ELR (cell line): ENCODE data around the gene ASPG.
A peak's percentile ranks its signal among the peaks of the same experiment; 100 is the strongest.

Experiments
- DNase-seq: peaks from one replicate; pipeline ENCODE4 v3.0.0-alpha.2; 2015; ENCODE audit warnings: low read depth

The ASPG gene

GRCh38 chr14:104075530-104076151 lies 9.9 kb upstream of the ASPG start:
- peak; percentile 33 for DNase-seq

GRCh38 chr14:104076743-104077142 lies 8.8 kb upstream of the ASPG start:
- DNase-seq, result no peak

GRCh38 chr14:104078031-104078455 lies 7.5 kb upstream of the ASPG start:
- peak; percentile 91 for DNase-seq

- DNase-seq, result no peak
Observed at GRCh38 chr14:104080376-104081260, 4.9 kb upstream of the ASPG start.

- no peak for DNase-seq
Observed at GRCh38 chr14:104081261-104081835, 4.2 kb upstream of the ASPG start.

- no peak for DNase-seq
Observed at GRCh38 chr14:104081951-104082464, 3.5 kb upstream of the ASPG start.

- DNase-seq, result no peak
Observed at GRCh38 chr14:104082807-104083206, 2.7 kb upstream of the ASPG start.

- no peak for DNase-seq
Observed at GRCh38 chr14:104084251-104085002, 1.1 kb upstream of the ASPG start.

GRCh38 chr14:104085889-104086201 lies 345 bp downstream of the ASPG start:
- DNase-seq, result no peak

GRCh38 chr14:104086210-104086660 lies 735 bp downstream of the ASPG start:
- no peak for DNase-seq

- no peak for DNase-seq
Observed at GRCh38 chr14:104086661-104087461, 1.4 kb downstream of the ASPG start.

GRCh38 chr14:104087505-104087904 lies 2.0 kb downstream of the ASPG start:
- no peak for DNase-seq

- no peak for DNase-seq
Observed at GRCh38 chr14:104087981-104088850, 2.7 kb downstream of the ASPG start.

- DNase-seq, result no peak
Observed at GRCh38 chr14:104090071-104090748, 4.7 kb downstream of the ASPG start.

GRCh38 chr14:104091061-104091926 lies 5.8 kb downstream of the ASPG start:
- DNase-seq, result no peak

GRCh38 chr14:104091927-104092771 lies 6.6 kb downstream of the ASPG start:
- DNase-seq, result no peak

GRCh38 chr14:104092931-104093365 lies 7.4 kb downstream of the ASPG start:
- no peak for DNase-seq
